Activated CD4-positive, alpha-beta T cell treated with anti-CD3 and anti-CD28 coated beads for 24 hours (primary cell): Measurements from ENCODE around the gene CD48.
"Not testable (repeated sequence)": the region's sequence is repeated elsewhere in the genome, so short reads cannot be mapped to it uniquely, and the experiment has no call there.

Experiments used
- DNase-seq, 2 donors: peaks; one replicate each; pipeline ENCODE4 v3.0.0-alpha.2; 2020; ENCODE audit warnings: low read depth in 2 of 2

The CD48 gene

DNA sequence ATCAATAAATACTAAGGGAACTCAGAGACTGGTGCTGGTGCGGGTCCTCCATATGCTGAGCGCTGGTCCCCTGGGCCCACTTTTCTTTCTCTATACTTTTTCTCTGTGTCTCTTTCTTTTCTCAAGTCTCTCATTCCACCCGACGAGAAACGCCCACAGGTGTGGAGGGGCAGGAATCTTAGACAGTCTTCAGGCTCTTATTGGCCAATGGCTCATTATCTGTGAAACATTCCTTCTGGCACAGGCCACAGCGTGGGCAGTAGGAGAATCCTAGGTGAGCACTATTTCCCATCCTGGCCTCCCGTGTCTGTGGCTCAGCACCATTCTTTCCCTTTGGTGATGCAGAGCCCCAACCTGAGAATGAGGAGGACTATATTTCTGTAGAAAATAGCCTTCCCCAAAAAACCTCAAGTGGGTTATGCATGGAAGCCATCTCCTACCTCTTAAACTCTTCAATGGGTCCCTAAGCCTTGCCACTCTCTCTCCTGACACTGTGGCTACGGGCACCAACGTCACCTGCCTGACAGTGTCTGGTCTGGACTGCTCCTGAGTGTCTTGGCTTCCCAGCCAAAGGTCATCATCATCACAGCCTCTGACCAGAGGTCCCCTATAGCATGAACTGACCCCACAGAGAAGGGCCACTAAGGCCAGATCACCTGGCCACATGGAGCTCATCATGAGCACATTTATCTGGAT lies 58.5 kb downstream of the CD48 start:
- DNase-seq, result no peak

DNA sequence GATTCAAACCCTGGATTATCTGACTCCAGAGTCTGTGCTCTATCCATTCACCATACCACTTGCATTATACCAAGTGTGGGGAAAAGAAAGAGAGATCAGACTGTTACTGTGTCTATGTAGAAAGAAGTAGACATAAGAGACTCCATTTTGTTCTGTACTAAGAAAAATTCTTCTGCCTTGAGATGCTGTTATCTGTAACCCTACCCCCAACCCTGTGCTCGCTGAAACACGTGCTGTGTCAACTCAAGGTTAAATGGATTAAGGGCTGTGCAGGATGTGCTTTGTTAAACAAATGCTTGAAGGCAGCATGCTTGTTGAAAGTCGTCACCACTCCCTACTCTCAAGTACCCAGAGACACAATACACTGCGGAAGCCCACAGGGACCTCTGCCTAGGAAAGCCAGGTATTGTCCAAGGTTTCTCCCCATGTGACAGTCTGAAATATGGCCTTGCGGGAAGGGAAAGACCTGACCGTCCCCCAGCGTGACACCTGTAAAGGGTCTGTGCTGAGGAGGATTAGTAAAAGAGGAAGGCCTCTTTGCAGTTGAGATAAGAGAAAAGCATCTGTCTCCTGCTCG lies 59.5 kb downstream of the CD48 start:
- DNase-seq, result not testable (repeated sequence)

DNA sequence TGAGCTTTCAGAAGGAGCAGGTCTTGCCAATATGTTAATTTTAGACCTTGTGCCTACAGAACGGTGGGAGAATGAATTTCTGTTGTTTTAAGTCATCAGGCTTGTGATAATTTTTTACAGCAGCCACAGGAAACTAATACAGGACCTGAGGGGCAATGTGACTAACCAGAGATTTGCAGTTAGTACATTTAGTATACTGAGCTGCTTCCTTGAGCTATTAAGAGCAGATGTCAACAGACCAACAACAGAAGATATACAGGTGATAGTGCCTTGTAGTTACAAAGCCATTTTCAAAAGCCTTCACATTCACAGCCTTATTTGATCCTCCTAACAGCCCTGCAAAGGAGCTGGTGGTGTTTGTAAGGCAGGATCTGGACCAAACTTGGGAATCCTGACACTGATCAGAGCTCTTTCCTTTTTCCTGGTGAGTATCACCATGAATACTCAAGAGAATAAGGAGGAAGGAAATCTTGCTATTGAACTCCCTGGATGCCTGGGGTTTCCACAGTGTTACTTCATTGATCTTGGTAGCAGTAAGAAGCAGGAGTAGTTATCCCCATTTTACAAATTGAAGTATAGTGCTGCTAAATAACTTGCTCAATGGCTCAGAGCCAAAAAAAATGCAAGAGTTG lies 60.1 kb downstream of the CD48 start:
- DNase-seq, result no peak

DNA sequence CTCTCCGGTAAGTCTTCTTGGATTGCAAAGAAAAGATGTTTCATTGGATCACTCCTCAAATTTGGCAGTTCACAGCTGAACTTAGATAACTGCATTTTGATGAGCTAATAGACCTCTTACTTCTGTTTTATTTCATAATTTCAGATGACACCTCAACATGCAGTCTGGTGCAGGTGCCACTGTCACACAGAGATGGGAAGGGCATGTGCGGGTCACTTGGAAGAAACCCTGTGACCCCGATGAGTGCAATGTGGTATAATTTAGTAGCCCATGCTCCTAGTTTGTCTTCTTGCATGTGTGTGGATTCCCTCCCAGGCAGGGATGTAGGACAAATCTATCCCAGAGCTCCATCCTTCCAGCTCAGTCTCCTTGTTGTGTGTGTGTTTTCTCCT lies 64.3 kb downstream of the CD48 start:
- no peak for DNase-seq

DNA sequence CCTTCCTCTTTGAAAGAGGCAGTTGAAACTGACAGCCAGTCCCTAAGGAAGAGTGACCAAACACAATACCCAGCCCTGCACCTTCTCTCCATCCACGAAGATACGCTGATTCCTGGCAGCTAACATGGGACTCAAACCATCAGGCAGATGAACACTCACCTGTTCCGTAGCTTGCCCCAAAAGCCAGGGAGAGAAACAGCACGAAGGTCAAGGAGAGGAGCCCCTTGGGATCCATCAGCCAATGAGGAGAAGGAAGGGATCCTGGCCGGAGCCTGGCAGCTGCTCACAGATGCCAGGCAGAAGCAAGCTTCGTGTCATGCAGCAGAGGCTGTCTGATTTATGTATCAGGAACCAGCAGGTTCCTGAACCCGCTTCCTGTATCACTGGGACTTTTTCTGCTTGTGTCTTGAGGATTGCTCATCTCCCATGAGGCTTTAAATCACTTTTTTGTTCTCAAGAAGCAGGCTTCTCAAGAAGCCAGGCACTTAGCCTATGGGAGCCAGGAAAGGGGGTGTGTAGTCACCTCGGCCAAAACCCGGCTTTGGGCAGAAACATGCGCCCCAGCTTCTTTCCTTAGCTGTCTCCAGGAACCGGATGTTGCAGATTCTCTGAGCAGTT lies 64.8 kb downstream of the CD48 start, which contains the start of gene SLAMF1:
TSS of gene SLAMF1 (minus strand) at position 334 of the 618 bp plus-strand sequence. CDS start at position 235, 99 bp downstream.
- DNase-seq, result peak in 1 of 2 donors; percentile 51

DNA sequence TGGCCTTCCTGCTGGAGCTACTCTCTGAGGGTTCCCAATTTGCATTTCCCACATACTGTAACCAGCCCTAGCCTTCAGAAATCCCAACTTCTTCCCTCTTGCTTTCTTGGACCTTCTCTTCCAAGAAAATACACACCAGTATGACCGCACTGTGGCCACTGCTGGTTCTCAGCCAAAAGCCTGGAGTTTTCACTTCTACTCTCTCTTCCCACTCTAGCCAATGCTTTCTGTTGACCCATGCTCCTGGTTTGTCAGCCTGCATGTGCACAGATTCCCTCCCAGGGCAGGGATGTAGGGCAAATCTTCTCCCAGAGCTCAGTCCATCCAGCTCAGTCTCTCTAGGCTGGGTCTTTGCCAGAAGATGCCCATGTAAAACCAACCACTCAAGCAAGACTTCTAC lies 65.4 kb downstream of the CD48 start:
- DNase-seq, result no peak

DNA sequence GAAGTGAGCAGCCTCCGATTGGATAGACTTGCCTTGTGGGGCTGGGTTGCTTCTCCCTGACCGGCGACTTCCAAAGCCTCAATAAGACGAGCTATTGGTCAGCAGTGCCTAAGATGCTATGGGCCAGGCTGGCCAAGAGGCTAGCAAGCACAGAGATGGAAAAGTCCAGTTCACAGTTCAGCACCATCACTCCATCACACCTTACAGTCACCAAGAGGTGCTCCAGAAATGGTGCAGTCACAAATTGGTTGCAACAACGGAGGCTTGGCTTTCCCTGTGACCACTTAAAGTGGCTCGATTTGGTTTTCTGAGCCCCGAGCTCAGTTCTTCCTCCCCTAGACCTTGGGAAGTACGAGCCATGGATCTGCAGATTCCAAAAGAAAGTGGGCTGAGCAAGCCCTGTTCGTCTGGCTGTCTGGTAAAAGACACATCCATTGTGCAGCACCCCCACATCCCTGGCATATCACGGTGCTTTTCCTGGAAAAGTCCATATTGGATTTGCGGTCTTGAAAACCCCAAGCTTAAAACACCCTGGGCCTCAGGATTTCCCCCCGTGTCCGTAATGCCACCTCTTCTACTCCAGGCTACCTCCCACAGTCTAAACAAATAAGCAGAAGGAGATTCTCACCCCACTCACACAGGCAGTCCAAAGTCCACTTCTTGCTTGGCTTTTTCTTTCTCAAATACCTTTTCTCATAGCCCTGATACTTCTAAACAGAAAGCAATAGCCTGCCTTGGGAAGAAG lies 66.1 kb downstream of the CD48 start:
- no peak for DNase-seq

DNA sequence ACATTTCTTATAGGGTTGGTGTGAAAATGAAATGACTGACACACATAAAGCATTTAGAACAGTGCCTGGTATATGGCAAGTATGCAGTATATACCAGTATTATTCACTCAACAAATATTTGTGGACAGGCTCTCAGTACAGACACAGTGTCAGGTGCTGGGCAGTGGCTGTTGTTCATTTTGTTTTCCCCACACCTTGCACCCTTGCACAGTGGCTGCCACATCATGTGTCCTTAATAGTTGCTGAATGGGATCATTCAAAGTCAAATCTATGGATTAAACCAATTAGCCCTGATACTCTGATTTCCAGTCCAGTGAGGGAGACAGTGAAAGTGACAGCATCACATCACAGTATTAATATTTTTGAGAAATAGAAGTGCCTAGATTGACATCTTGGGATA lies 67.2 kb downstream of the CD48 start:
- no peak for DNase-seq

DNA sequence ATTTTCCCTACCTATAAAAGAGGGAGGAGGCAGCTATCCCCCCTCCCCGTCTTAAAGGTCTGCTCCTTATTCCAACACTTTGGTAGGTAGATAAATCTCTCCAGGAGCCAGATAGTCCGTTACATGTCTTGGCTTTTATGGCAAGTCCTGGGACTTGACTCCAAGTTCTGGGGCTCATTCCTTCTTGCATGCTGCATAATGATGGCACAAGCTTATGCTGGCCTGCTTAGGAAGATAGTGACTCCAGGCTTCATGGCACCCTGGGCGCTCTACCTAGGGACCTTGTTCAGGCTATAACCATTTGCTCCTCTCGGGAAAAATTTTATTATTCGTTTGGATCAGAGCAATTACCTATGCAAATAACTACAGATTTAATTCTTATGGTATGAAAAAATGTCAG lies 68.5 kb downstream of the CD48 start:
- no peak for DNase-seq

DNA sequence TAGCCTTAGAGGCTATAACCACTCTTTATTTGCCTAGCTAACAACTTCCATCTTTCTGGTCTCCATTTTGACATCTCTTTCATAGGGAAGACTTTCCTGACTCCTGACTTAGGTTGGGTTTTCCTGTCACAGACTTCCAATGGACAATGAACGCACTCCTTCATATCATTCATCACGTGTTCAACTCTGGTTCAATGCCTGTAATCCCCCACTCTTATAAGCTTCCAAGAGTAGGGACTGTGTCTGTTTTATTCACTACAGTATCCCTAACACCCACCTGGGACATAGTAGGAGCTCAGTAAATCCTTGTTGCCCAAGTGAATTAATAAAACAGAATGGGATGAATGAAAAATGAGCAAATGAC lies 69.4 kb downstream of the CD48 start:
- DNase-seq, result no peak

DNA sequence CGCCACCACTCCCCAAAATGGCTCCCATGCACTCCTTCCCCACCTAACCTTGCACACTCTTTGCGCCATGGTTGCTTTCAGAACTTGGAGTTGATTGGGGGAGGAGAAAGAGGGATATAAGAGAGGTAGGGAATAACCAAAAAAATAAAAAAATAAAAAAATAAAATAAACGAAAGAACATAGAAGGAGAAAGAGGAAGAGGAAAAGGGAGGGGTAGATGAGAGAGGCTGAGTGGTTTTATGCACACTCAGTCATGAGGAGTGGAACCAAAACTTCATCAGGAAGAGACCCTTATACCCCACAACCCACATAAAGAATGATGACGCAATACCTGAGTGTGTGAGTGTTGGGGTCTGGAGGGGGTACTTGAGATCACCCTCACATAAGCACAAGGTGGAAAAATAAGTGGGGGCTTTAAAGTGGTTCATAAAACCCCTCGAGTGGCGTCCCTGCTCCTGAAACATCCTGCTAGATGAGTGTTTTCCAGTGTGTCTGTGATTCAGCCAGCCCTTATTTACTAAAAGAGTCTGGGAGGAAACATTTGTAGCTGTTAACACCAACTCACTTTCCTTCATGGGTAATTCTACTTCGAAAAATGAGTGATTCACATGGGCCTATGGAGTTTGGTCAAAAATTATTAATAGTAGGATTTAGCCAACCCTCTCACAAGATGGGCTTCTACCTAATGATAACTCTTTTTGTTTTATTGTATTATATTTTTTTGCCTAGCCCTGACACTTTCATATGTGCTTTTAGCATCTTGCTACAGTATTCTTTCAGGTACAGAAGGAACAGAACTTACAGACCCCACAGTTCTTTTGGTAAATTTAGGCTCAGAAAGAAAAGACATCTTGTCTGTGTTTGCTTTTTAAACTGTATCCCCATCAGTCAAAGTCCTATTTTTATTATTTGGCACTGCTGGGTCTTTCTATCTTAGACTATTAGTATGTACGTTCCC lies 70.0 kb downstream of the CD48 start:
- DNase-seq, result no peak

DNA sequence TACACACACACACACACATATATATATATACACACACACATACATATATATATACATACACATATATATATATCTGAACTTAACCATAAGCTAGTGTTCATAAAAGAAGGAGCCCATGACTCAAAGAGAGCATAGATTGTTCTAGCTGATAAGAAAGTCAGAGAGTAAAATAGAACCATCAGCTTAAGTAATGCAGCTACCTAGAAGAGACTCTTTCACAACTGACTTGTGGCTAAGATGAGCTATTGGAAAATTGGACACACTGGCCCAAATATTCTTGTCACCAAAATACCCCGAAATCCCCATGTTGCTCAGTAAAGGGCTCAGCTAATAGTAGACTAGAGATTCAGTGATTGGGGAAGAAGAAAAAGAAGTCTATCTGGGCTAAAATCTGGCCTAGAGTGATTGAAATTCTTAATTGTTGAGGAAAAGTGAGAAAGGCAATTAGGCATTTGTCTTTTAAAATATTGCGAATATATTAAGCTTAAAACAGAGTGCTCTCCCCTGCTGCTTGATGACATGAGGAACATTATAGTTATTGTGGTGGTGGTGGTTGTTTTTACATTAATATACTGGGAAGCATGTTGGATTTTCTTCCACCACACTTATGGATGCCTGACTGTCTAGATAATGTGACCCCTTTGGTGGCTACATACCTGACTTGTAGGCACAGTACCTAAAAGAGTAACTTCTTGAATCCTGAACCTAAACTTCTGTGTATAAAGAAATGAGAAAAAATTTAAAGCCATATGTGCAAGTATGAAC lies 71.1 kb downstream of the CD48 start:
- DNase-seq, result no peak

DNA sequence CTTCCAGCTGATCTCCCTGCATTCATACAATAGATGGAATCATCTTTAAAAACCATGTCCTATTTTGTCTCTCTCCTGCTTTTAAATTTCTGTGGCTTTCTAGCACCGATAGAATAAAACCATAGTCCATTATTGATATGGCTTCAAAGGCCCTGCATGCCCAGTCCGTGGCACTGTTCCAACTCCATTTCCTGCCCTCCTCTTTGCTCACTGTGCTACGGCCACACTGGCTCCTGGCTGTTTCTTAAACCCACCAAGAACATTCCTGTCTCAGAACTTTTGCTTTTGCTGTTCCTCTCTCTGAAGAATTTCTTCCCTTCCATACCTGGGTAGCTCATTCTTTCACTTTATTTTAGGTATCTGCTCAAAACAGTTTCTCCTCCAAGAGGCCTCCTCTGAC lies 72.0 kb downstream of the CD48 start:
- no peak for DNase-seq

DNA sequence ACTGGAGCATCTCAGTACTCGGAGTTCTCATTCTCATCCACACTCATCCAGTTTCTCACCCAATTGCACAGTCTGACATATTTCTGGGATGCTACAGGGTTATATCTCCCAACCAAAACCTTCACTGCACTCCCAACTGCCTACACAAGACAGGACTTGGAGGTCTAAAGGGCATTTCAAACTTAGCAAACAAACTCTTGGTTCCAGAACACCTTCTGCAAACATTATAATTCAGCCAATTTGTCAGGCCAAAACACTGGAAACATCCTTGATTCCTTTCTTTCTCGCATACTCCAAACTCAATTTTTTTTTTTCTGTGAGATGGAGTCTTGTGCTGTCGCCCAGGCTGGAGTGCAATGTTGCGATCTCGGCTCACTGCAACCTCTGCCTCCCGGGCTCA lies 72.7 kb downstream of the CD48 start:
- DNase-seq, result no peak

DNA sequence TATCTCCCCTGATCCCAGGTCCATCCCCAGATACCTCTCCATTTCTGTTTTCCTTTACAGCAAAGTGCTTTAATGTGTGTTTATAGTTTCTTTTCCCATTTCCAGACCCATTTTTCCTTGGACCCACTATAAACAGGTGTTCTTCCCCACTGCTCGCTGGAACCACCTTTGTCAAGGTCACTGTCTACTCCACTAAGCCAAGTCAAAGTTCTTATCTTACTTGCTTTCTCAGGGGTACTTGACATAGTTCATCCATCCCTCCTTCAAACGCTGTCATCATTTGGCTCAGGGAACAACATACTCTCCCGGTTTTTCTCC lies 73.1 kb downstream of the CD48 start:
- no peak for DNase-seq

DNA sequence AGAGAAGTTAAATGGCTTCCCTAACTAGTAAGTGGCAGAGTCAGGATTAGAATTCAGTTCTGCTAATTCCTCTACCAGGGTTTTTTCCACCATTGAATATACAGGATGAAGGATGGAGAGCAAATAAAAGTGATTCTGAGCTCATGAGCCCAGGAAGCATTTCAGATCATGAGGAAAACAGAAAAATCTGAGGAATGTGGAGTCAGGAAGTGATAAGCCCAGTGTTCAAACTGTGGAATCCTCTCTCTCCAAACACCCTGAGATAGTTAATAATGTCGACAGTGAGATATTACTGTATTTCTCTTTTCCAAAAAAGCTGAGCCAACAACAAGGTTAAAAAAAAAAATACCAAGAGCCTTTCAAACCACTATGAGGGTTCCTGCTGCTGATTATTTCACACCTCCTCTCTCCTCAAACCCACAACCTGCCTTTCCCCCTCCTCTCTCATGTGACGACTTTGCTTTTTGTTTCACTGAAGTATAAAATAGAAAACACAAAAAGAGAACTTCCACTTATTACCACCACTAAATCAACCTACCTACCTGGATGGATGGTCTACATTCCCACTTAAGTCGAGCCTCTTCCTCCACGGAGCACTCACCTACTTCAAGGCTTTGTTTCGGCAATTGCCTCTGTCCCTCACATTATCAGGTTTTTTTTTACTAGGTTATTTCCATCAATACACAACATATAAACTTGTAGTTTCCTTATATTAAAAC lies 73.6 kb downstream of the CD48 start:
- DNase-seq, result no peak

DNA sequence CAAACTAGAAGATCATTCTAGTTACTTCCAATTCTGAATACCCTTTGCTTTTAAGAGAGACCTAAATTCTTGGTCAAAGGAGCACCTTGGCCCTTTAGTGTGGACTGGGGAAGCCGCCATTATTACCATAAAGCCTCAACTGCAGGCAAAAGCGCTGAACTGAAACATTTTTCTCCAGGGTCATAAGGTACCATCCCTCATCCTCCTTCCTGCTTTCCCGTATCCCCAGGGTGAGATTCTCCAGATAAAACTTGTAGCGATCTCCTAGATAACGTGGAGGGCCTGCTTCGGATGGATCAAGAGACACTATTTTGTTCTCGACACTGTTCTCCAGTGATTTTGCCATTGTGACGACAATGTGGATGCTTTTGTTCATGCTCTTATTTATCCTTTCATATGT lies 74.6 kb downstream of the CD48 start:
- no peak for DNase-seq

DNA sequence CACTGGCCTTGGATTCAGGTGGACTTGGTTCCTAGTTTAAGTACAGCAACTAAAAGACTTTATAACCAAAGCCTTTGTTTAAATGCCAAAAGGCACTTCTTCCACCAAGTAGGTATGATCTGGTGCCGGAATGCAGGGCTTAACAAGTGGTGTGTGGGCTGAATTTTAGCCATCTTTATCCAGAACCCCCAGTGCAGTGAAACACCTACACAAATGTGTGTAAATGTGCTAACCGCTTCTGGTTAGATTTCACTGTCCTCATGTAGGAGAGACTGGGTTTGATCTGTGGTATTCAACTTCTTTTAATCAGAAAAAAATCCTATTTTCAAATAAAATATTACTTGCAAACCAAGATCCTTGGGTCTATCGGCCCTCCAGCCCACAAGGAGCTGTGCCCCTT lies 75.1 kb downstream of the CD48 start:
- DNase-seq, result no peak

DNA sequence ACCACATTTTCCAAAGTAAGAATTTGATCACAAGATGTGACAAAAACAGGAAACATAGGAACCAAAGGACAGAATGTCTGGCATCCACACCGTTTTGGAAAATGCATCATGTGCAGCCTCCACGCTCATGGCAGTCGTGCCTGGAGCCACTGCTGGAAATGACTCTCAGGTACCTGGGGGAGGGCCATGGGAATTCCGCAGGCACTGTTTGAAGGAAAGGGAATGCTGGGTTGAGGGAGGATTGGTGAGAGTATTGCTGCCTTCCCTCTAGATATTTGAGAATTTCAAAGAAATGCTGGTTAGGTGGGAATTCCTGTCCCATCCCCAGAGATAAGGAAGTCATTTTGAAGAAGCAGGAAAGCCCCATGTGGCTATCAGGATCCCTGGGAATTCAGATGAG lies 75.5 kb downstream of the CD48 start:
- no peak for DNase-seq
